ENCODE results near the gene TMEM37. TPM values are rescaled to one million over a fixed set of nuclear protein-coding genes. Genes with fewer than 3 reads are reported as not detected.
A peak's percentile ranks its signal among the peaks of the same experiment; 100 is the strongest.

The TMEM37 gene
- total and polyA plus RNA-seq, 2 of the 13 experiments (the other 11 are each of a cell fraction or from before 2014, with no cell fraction given) = 37.7 to 115 TPM

DNA sequence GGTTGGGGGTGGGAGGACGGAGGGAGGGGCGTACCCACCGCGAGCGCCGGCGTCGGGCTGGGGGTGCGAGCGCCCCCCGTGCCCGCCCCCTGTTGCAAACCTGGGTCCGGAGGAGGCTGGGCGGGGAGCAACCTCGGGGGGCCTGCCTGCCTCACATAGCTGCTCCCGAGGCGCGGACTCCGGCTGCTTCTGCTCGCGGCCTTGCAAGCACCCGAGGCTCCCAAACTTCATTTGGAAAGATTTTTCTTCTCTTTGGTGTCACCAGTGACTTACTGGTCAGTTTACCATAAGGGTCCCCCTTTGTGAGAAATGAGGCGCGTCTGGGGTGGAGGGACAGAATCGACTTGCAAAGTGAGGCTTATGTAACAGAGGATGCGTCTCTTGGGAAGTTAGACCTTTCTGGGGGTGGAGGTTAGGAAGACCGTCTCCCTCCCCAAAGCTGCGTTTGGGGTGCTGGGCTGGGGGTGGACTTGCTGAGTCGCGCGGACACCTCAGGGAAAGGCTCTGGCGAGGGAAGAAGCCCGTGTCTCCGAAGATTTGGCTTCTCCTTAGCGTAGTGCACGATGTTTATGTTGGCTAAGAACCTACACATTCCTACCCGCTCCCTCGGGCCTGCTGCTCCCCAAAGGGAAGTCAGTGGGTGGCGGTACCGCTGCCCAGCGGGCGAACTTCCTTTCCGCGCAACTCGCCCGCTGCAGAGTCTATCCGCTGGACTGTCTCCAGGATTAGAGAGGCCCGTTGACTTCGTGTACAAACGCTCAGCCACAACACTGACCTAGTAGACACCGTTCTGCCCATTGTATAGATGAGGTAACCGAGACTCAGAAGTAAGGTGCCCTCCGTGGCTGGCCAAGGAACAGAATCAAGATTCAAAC, 559 bp downstream of the TMEM37 start (continued):
- TF ChIP-seq, protein P1, sequence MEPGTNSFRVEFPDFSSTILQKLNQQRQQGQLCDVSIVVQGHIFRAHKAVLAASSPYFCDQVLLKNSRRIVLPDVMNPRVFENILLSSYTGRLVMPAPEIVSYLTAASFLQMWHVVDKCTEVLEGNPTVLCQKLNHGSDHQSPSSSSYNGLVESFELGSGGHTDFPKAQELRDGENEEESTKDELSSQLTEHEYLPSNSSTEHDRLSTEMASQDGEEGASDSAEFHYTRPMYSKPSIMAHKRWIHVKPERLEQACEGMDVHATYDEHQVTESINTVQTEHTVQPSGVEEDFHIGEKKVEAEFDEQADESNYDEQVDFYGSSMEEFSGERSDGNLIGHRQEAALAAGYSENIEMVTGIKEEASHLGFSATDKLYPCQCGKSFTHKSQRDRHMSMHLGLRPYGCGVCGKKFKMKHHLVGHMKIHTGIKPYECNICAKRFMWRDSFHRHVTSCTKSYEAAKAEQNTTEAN (CRISPR knock-in tag; conservative IDR thresholded peaks at IDR 0.05) = no peak
- TF ChIP-seq SMAD3 (CRISPR knock-in tag; IDR thresholded peaks at IDR 0.05) (no peak), ASH2L (IDR thresholded peaks at IDR 0.05; ENCODE audit: insufficient read length, low read depth, low read length) (peak; percentile 36), CEBPB (IDR thresholded peaks at IDR 0.05; ENCODE audit: borderline replicate concordance, low read depth, low read length) (no peak), KDM1A (CRISPR knock-in tag; IDR thresholded peaks at IDR 0.05) (peak; percentile 71; the same call in 1 of the 2 replicates), MTF2 (CRISPR knock-in tag; IDR thresholded peaks at IDR 0.05; ENCODE audit: borderline replicate concordance) (0 out of 2 replicates have a peak, but pooled peaks have one; percentile 5), CBFB (CRISPR knock-in tag; IDR thresholded peaks at IDR 0.05) (0 out of 2 replicates have a peak, but pooled peaks have one; percentile 26), FOXJ3 (CRISPR knock-in tag; IDR thresholded peaks at IDR 0.05; ENCODE audit: borderline replicate concordance) (no peak), GATAD1 (CRISPR knock-in tag; IDR thresholded peaks at IDR 0.05) (0 out of 2 replicates have a peak, but pooled peaks have one; percentile 4), SCMH1 (CRISPR knock-in tag; IDR thresholded peaks at IDR 0.05; ENCODE audit: borderline replicate concordance) (no peak), TMF1 (CRISPR knock-in tag; IDR thresholded peaks at IDR 0.05; ENCODE audit: low read depth) (peak; percentile 76), ZNF879 (CRISPR knock-in tag; IDR thresholded peaks at IDR 0.05) (0 out of 2 replicates have a peak, but pooled peaks have one; percentile 24), ARID3A (IDR thresholded peaks at IDR 0.05; ENCODE audit: low read depth, low read length) (no peak), HNRNPLL (IDR thresholded peaks at IDR 0.05; ENCODE audit: low read depth, low read length, poor library complexity, severe bottlenecking) (no peak), AGO2 (optimal IDR thresholded peaks at IDR 0.05; ENCODE audit: low read depth, low read length) (peak; percentile 61), RAD51 (IDR thresholded peaks at IDR 0.05; ENCODE audit: borderline replicate concordance) (no peak), MED8 (CRISPR knock-in tag; IDR thresholded peaks at IDR 0.05; ENCODE audit: insufficient replicate concordance) (no peak), YY1 (IDR thresholded peaks at IDR 0.05; ENCODE audit: insufficient read depth, insufficient replicate concordance, low read depth, low read length) (no peak), ARNT2 (CRISPR knock-in tag; IDR thresholded peaks at IDR 0.05; ENCODE audit: low read depth) (no peak), KAT7 (CRISPR knock-in tag; IDR thresholded peaks at IDR 0.05; ENCODE audit: borderline replicate concordance) (no peak; the same call in 1 of the 2 replicates), ZFP36L2 (CRISPR knock-in tag; IDR thresholded peaks at IDR 0.05) (no peak), ARID2 (CRISPR knock-in tag; IDR thresholded peaks at IDR 0.05; ENCODE audit: borderline replicate concordance) (0 out of 2 replicates have a peak, but pooled peaks have one; percentile 55), ZNF546 (CRISPR knock-in tag; conservative IDR thresholded peaks at IDR 0.05) (no peak), NCOA1 (CRISPR knock-in tag; IDR thresholded peaks at IDR 0.05) (0 out of 2 replicates have a peak, but pooled peaks have one; percentile 30)
- TF ChIP-seq, protein P2, sequence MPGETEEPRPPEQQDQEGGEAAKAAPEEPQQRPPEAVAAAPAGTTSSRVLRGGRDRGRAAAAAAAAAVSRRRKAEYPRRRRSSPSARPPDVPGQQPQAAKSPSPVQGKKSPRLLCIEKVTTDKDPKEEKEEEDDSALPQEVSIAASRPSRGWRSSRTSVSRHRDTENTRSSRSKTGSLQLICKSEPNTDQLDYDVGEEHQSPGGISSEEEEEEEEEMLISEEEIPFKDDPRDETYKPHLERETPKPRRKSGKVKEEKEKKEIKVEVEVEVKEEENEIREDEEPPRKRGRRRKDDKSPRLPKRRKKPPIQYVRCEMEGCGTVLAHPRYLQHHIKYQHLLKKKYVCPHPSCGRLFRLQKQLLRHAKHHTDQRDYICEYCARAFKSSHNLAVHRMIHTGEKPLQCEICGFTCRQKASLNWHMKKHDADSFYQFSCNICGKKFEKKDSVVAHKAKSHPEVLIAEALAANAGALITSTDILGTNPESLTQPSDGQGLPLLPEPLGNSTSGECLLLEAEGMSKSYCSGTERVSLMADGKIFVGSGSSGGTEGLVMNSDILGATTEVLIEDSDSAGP (CRISPR knock-in tag; IDR thresholded peaks at IDR 0.05; ENCODE audit: borderline replicate concordance) = 0 out of 2 replicates have a peak, but pooled peaks have one; percentile 28

Data from HepG2 (cell line).